ENCODE measurements around the gene NME8. TPM values are rescaled to one million over a fixed set of nuclear protein-coding genes. Genes with fewer than 3 reads are reported as not detected.
A peak's percentile ranks its signal among the peaks of the same experiment; 100 is the strongest.

NME8 gene
- total and polyA plus RNA-seq, 8 donors, result 0.14 to 1.3 (median 0.37) TPM; not detected in 3

GRCh38 chr7:37833818-37834146 lies 14.6 kb upstream of the NME8 start:
- intact Hi-C loops (cut with DNase I), result loop anchor here in 1 of 2 donors (10.0 kb wide), 2 partner anchors 209 to 629 kb away; no protein-coding TSS in a partner anchor
- no peaks in the 10 kb centered on the region for H3K27me3 ChIP-seq
- TF ChIP-seq, protein P1, sequence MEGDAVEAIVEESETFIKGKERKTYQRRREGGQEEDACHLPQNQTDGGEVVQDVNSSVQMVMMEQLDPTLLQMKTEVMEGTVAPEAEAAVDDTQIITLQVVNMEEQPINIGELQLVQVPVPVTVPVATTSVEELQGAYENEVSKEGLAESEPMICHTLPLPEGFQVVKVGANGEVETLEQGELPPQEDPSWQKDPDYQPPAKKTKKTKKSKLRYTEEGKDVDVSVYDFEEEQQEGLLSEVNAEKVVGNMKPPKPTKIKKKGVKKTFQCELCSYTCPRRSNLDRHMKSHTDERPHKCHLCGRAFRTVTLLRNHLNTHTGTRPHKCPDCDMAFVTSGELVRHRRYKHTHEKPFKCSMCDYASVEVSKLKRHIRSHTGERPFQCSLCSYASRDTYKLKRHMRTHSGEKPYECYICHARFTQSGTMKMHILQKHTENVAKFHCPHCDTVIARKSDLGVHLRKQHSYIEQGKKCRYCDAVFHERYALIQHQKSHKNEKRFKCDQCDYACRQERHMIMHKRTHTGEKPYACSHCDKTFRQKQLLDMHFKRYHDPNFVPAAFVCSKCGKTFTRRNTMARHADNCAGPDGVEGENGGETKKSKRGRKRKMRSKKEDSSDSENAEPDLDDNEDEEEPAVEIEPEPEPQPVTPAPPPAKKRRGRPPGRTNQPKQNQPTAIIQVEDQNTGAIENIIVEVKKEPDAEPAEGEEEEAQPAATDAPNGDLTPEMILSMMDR (IDR thresholded peaks at IDR 0.05), result no peak
- DNase-seq, result no peak
- no peaks in the 10 kb centered on the region for H3K9me3 ChIP-seq
- no peaks in the 10 kb centered on the region for H3K36me3 ChIP-seq
- H3K27ac ChIP-seq, result no peak overlapping the region
- ATAC-seq, result no peak
- peak overlapping the region in 1 of 2 donors; percentile 20 for H3K4me3 ChIP-seq
- H3K4me1 ChIP-seq, result peaks cover 0 to 12% of the 10 kb centered on the region in 2 donors

- Histone ChIP-seq H3K27me3 (no peaks in the 10 kb centered on the region), H3K4me1 (no peaks in the 10 kb centered on the region), H3K4me3 (no peak overlapping the region), H3K36me3 (no peaks in the 10 kb centered on the region), H3K27ac (no peak overlapping the region), H3K9me3 (no peaks in the 10 kb centered on the region)
- ATAC-seq, result no peak
- intact Hi-C loops (cut with DNase I), result no loop called here
- DNase-seq, result no peak
- TF ChIP-seq, protein P1 (IDR thresholded peaks at IDR 0.05), result no peak
Observed at GRCh38 chr7:37853468-37853867, 5.1 kb downstream of the NME8 start.

- intact Hi-C loops (cut with DNase I), result no loop called here
- DNase-seq (no peak), ATAC-seq (no peak)
- H3K27me3 ChIP-seq, result no peaks in the 10 kb centered on the region
- H3K9me3 ChIP-seq, result peaks cover 0 to 6% of the 10 kb centered on the region in 2 donors
- H3K4me1 ChIP-seq, result no peaks in the 10 kb centered on the region
- TF ChIP-seq, protein P1 (IDR thresholded peaks at IDR 0.05), result no peak
- H3K4me3 ChIP-seq, result no peak overlapping the region
- no peak overlapping the region for H3K27ac ChIP-seq
- no peaks in the 10 kb centered on the region for H3K36me3 ChIP-seq
Observed at GRCh38 chr7:37882086-37882485, 33.7 kb downstream of the NME8 start.

GRCh38 chr7:37893359-37893758 lies 45.0 kb downstream of the NME8 start:
- no peak overlapping the region for H3K27ac ChIP-seq
- H3K9me3 ChIP-seq, result no peaks in the 10 kb centered on the region
- TF ChIP-seq, protein P1 (IDR thresholded peaks at IDR 0.05), result no peak
- ATAC-seq (no peak), DNase-seq (no peak)
- peaks cover 0 to 3% of the 10 kb centered on the region in 2 donors for H3K36me3 ChIP-seq
- H3K4me1 ChIP-seq, result no peaks in the 10 kb centered on the region
- intact Hi-C loops (cut with DNase I), result no loop called here
- H3K27me3 ChIP-seq, result no peaks in the 10 kb centered on the region
- H3K4me3 ChIP-seq, result no peak overlapping the region

GRCh38 chr7:37894671-37895070 lies 46.3 kb downstream of the NME8 start:
- no peaks in the 10 kb centered on the region for H3K9me3 ChIP-seq
- H3K4me3 ChIP-seq, result no peak overlapping the region
- H3K27ac ChIP-seq, result no peak overlapping the region
- TF ChIP-seq, protein P1 (IDR thresholded peaks at IDR 0.05), result no peak
- intact Hi-C loops (cut with DNase I), result no loop called here
- no peak for DNase-seq
- H3K4me1 ChIP-seq, result no peaks in the 10 kb centered on the region
- H3K27me3 ChIP-seq, result no peaks in the 10 kb centered on the region
- H3K36me3 ChIP-seq, result peaks cover 0 to 3% of the 10 kb centered on the region in 2 donors
- ATAC-seq, result no peak

All from left lung (tissue), 10 donors.